HepG2 (cell line): ENCODE data around the gene ZC3H18. TPM values are rescaled to one million over a fixed set of nuclear protein-coding genes. Genes with fewer than 3 reads are reported as not detected.

ENCODE experiments used
- CBX1 ChIP-seq: IDR thresholded peaks from one replicate; pipeline ENCODE4 v1.6.1; 2016; ENCODE audit warnings: antibody characterized with exemption, low read depth
- HOXA5 ChIP-seq: sonication (generic); formaldehyde crosslinking; IDR thresholded peaks from 2 replicates; pipeline ENCODE4 v1.4.0; 2020; ENCODE audit warnings: missing genetic modification reagents
- MEIS1 ChIP-seq: sonication (generic); formaldehyde crosslinking; IDR thresholded peaks from 2 replicates; pipeline ENCODE4 v1.9.0; 2021; ENCODE audit warnings: mild to moderate bottlenecking, missing genetic modification reagents, moderate library complexity, borderline replicate concordance
- NFYC ChIP-seq: IDR thresholded peaks from 2 replicates; pipeline ENCODE4 v1.6.1; 2016; ENCODE audit warnings: missing genetic modification reagents, missing compliant biosample characterization
- PRPF4 ChIP-seq: fragments of 200-400 bp; formaldehyde crosslinking; IDR thresholded peaks from 2 replicates; pipeline ENCODE4 v1.6.1; 2016; ENCODE audit warnings: low read length, low read depth; ENCODE audit not compliant: poor library complexity, severe bottlenecking
- RARG ChIP-seq: sonication (generic); formaldehyde crosslinking; IDR thresholded peaks from 2 replicates; pipeline ENCODE4 v1.4.0; 2020; ENCODE audit warnings: low read depth, mild to moderate bottlenecking, missing genetic modification reagents
- REXO4 ChIP-seq: sonication (generic); formaldehyde crosslinking; IDR thresholded peaks from 2 replicates; pipeline ENCODE4 v1.8.0; 2022; ENCODE audit warnings: missing genetic modification reagents, mild to moderate bottlenecking, borderline replicate concordance
- SALL1 ChIP-seq: sonication (generic); formaldehyde crosslinking; IDR thresholded peaks from 2 replicates; pipeline ENCODE4 v1.8.0; 2022; ENCODE audit warnings: mild to moderate bottlenecking, missing genetic modification reagents
- SIN3B ChIP-seq: fragments of 150-350 bp; IDR thresholded peaks from 2 replicates; pipeline ENCODE4 v1.6.1; 2014; ENCODE audit warnings: low read length
- SMAD3 ChIP-seq: sonication (generic); formaldehyde crosslinking; IDR thresholded peaks from 2 replicates; pipeline ENCODE4 v1.4.0; 2020; ENCODE audit warnings: missing genetic modification reagents
- SNAPC2 ChIP-seq: sonication (generic); formaldehyde crosslinking; IDR thresholded peaks from 2 replicates; pipeline ENCODE4 v1.8.1; 2022; ENCODE audit warnings: mild to moderate bottlenecking, missing genetic modification reagents
- ZFP36L2 ChIP-seq: sonication (generic); formaldehyde crosslinking; IDR thresholded peaks from 2 replicates; pipeline ENCODE4 v1.4.0; 2020; ENCODE audit warnings: missing genetic modification reagents
- ZFP90 ChIP-seq: sonication (generic); formaldehyde crosslinking; IDR thresholded peaks from 2 replicates; pipeline ENCODE4 v1.8.0; 2022; ENCODE audit warnings: missing genetic modification reagents, mild to moderate bottlenecking, inconsistent platforms, borderline replicate concordance
- ZMYM4 ChIP-seq: sonication (generic); formaldehyde crosslinking; IDR thresholded peaks from 2 replicates; pipeline ENCODE4 v1.8.1; 2023; ENCODE audit warnings: mild to moderate bottlenecking, missing genetic modification reagents
- ZNF713 ChIP-seq: sonication (generic); formaldehyde crosslinking; IDR thresholded peaks from 2 replicates; pipeline ENCODE4 v1.4.0; 2020; ENCODE audit warnings: mild to moderate bottlenecking, missing genetic modification reagents
- ZNF773 ChIP-seq: sonication (generic); formaldehyde crosslinking; IDR thresholded peaks from 2 replicates; pipeline ENCODE4 v1.4.0; 2020; ENCODE audit warnings: missing genetic modification reagents, borderline replicate concordance
- ZSCAN30 ChIP-seq: sonication (generic); formaldehyde crosslinking; IDR thresholded peaks from 2 replicates; pipeline ENCODE4 v1.5.0; 2020; ENCODE audit warnings: mild to moderate bottlenecking, missing genetic modification reagents
- polyA plus RNA-seq, 8 experiments: library from polyadenylated mRNA; depleted of rRNA in 3 of 8; stranded (reverse) in 7 of 8; unstranded in 1 of 8; fragments of >200 nt; fragmentation: Illumina TruSeq in 4 of 8; extraction: Trizol in 4 of 8; gene quantifications; 2 replicates each; pipeline versions ENCODE4 v1.2.1 to v1.2.3, GENCODE V29; 2011 to 2016; ENCODE audit warnings: low read depth in 4 of 8, missing spikeins in 1 of 8, mixed read lengths in 1 of 8; ENCODE audit not compliant: insufficient read depth in 1 of 8
- total RNA-seq, 5 experiments: library from RNA; depleted of rRNA; stranded (reverse); fragments of >200 nt; fragmentation: Illumina TruSeq; extraction: Trizol; gene quantifications; 2 replicates each; pipeline ENCODE4 v1.2.3, GENCODE V29; 2016; ENCODE audit warnings: low read depth in 1 of 5
- TF ChIP-seq, protein P1 (sequence below): sonication (generic); formaldehyde crosslinking; IDR thresholded peaks from 2 replicates; pipeline ENCODE4; 2020; ENCODE audit warnings: missing genetic modification reagents, mild to moderate bottlenecking, borderline replicate concordance
- TF ChIP-seq, protein P2 (sequence below): sonication (generic); formaldehyde crosslinking; IDR thresholded peaks from 2 replicates; pipeline ENCODE4 v1.9.0; 2021; ENCODE audit warnings: missing genetic modification reagents, borderline replicate concordance
- TF ChIP-seq, protein P3 (sequence below): sonication (generic); formaldehyde crosslinking; IDR thresholded peaks from 2 replicates; pipeline ENCODE4 v1.4.0; 2020; ENCODE audit warnings: missing genetic modification reagents

Gene ZC3H18
- total and polyA plus RNA-seq, 2 of the 13 experiments (the other 11 are each of a cell fraction or from before 2014, with no cell fraction given): 11.2 to 27.4 TPM

DNA sequence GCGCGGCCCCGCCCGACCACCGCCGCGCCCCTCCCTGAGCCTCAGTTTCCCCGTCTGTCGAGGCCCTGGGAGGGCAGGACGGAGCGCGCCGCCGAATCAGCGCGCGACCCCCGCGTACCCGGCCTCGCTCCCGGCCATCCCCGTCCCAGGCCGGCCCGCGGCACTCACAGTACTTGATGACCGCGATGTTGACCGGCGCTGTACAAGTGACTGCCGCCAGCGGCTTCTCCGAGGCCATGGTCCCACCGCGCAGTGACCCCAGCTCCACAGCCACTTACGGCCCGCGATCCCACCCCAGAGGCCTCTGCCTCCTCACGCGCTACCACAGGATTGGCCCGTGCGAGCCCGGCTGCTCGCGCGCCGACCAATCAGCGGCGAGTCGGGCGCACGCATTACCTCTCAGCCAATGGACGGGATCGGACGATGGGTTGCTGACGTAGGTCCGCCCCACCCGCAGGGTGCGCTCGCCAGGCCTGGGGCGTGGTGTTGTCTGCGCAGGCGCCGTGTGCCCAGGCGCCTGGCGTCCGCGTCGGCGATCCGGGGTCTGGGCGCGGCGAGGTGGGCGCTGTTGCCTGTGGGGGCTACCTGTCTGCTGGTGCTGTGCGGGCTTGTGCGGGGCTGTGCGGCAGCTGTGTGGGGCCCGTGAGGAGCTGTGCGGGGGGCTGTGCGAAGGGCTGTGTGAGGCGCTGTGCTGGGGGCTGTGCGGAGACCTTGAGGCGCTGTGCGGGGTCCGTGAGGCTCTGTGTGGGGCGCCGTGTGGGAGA is 92.8 kb downstream of the ZC3H18 start, which contains the start of gene MVD (continued):
- TF ChIP-seq, protein P1, sequence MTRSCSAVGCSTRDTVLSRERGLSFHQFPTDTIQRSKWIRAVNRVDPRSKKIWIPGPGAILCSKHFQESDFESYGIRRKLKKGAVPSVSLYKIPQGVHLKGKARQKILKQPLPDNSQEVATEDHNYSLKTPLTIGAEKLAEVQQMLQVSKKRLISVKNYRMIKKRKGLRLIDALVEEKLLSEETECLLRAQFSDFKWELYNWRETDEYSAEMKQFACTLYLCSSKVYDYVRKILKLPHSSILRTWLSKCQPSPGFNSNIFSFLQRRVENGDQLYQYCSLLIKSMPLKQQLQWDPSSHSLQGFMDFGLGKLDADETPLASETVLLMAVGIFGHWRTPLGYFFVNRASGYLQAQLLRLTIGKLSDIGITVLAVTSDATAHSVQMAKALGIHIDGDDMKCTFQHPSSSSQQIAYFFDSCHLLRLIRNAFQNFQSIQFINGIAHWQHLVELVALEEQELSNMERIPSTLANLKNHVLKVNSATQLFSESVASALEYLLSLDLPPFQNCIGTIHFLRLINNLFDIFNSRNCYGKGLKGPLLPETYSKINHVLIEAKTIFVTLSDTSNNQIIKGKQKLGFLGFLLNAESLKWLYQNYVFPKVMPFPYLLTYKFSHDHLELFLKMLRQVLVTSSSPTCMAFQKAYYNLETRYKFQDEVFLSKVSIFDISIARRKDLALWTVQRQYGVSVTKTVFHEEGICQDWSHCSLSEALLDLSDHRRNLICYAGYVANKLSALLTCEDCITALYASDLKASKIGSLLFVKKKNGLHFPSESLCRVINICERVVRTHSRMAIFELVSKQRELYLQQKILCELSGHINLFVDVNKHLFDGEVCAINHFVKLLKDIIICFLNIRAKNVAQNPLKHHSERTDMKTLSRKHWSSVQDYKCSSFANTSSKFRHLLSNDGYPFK (CRISPR knock-in tag): peak; percentile 66
- TF ChIP-seq SIN3B (no peak), REXO4 (0 out of 2 replicates have a peak, but pooled peaks have one; percentile 23), ZMYM4 (peak; percentile 94), MEIS1 (CRISPR knock-in tag) (peak; percentile 81; the same call in 1 of the 2 replicates), SNAPC2 (peak; percentile 38), ZFP36L2 (CRISPR knock-in tag) (0 out of 2 replicates have a peak, but pooled peaks have one; percentile 50), ZSCAN30 (CRISPR knock-in tag) (peak; percentile 92; the same call in 1 of the 2 replicates), RARG (CRISPR knock-in tag) (peak; percentile 24; the same call in 1 of the 2 replicates), CBX1 (no peak), HOXA5 (CRISPR knock-in tag) (no peak; the same call in 1 of the 2 replicates), PRPF4 (no peak), ZFP90 (CRISPR knock-in tag) (peak; percentile 94; the same call in 1 of the 2 replicates), NFYC (CRISPR knock-in tag) (peak; percentile 100), ZNF773 (no peak; the same call in 1 of the 2 replicates), ZNF713 (peak; percentile 57; the same call in 1 of the 2 replicates), SMAD3 (CRISPR knock-in tag) (no peak), SALL1 (CRISPR knock-in tag) (peak; percentile 72; the same call in 1 of the 2 replicates)
- TF ChIP-seq, protein P2, sequence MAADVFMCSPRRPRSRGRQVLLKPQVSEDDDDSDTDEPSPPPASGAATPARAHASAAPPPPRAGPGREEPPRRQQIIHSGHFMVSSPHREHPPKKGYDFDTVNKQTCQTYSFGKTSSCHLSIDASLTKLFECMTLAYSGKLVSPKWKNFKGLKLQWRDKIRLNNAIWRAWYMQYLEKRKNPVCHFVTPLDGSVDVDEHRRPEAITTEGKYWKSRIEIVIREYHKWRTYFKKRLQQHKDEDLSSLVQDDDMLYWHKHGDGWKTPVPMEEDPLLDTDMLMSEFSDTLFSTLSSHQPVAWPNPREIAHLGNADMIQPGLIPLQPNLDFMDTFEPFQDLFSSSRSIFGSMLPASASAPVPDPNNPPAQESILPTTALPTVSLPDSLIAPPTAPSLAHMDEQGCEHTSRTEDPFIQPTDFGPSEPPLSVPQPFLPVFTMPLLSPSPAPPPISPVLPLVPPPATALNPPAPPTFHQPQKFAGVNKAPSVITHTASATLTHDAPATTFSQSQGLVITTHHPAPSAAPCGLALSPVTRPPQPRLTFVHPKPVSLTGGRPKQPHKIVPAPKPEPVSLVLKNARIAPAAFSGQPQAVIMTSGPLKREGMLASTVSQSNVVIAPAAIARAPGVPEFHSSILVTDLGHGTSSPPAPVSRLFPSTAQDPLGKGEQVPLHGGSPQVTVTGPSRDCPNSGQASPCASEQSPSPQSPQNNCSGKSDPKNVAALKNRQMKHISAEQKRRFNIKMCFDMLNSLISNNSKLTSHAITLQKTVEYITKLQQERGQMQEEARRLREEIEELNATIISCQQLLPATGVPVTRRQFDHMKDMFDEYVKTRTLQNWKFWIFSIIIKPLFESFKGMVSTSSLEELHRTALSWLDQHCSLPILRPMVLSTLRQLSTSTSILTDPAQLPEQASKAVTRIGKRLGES: no peak
- TF ChIP-seq, protein P3, sequence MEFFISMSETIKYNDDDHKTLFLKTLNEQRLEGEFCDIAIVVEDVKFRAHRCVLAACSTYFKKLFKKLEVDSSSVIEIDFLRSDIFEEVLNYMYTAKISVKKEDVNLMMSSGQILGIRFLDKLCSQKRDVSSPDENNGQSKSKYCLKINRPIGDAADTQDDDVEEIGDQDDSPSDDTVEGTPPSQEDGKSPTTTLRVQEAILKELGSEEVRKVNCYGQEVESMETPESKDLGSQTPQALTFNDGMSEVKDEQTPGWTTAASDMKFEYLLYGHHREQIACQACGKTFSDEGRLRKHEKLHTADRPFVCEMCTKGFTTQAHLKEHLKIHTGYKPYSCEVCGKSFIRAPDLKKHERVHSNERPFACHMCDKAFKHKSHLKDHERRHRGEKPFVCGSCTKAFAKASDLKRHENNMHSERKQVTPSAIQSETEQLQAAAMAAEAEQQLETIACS: peak; percentile 64
